Measurements from ENCODE around the gene PTGER4. TPM values are rescaled to one million over a fixed set of nuclear protein-coding genes. Genes with fewer than 3 reads are reported as not detected.

Gene PTGER4
- total and polyA plus RNA-seq, 2 of the 8 experiments (the other 6 are each of a cell fraction or from before 2014, with no cell fraction given), result 0.76 to 1.2 TPM

GRCh38 chr5:40688996-40689395, 9.3 kb downstream of the PTGER4 start:
- Histone ChIP-seq H2BK120ac (replicated peaks; ENCODE audit: low read depth, low read length) (no peak overlapping the region), H3K14ac (ENCODE audit: insufficient read length) (no peak overlapping the region), H3K4me3 (ENCODE audit: extremely low read depth in 1 of 4, insufficient read depth in 2 of 4, low read depth in 3 of 4, low read length in 4 of 4) (no peak overlapping the region), H3K4me2 (ENCODE audit: insufficient read depth in 1 of 2, low read depth in 2 of 2, low read length in 2 of 2) (no peak overlapping the region), H3K23ac (ENCODE audit: insufficient read length) (no peak overlapping the region), H2BK20ac (ENCODE audit: low read length) (no peak overlapping the region), H3K27ac (ENCODE audit: low read depth, low read length) (no peak overlapping the region), H3K23me2 (ENCODE audit: low read depth, low read length) (no peaks in the 10 kb centered on the region), H4K91ac (replicated peaks; ENCODE audit: insufficient read length, low read length) (no peak overlapping the region), H3K18ac (ENCODE audit: extremely low read depth, low read length) (no peak overlapping the region), H4K5ac (ENCODE audit: insufficient read length, low read depth, low read length) (no peak overlapping the region), H3K9me3 (ENCODE audit: insufficient read depth in 2 of 2, low read depth in 1 of 2, low read length in 1 of 2) (no peaks in the 10 kb centered on the region), H2BK15ac (ENCODE audit: low read length) (no peak overlapping the region), H3K4ac (replicated peaks; ENCODE audit: insufficient read length, low read depth, low read length) (no peak overlapping the region), H4K8ac (ENCODE audit: extremely low read depth, insufficient read depth, low read length) (no peak overlapping the region), H3K79me2 (ENCODE audit: control insufficient read depth in 1 of 2, insufficient read depth in 2 of 2, low read length in 2 of 2) (no peaks in the 10 kb centered on the region), H2AFZ (ENCODE audit: low read length) (no peak overlapping the region), H3K4me1 (replicated peaks in 1 of 4; ENCODE audit: control insufficient read depth in 3 of 4, insufficient read depth in 4 of 4, low read length in 3 of 4) (no peaks in the 10 kb centered on the region), H3K27me3 (replicated peaks in 1 of 4; ENCODE audit: control insufficient read depth in 3 of 4, extremely low read depth in 1 of 4, insufficient read depth in 3 of 4, low read length in 3 of 4) (no peaks in the 10 kb centered on the region), H4K20me1 (replicated peaks in 1 of 2; ENCODE audit: control insufficient read depth in 1 of 2, insufficient read depth in 2 of 2, low read length in 2 of 2) (no peaks in the 10 kb centered on the region), H2BK5ac (ENCODE audit: low read depth, low read length) (no peak overlapping the region), H3K9ac (replicated peaks in 1 of 4; ENCODE audit: extremely low read depth in 1 of 4, low read depth in 3 of 4, low read length in 3 of 4) (no peak overlapping the region), H2BK12ac (ENCODE audit: low read depth, low read length) (no peak overlapping the region), H3K79me1 (ENCODE audit: low read depth, low read length) (no peaks in the 10 kb centered on the region), H2AK5ac (ENCODE audit: low read depth, low read length) (no peak overlapping the region), H3K36me3 (ENCODE audit: control insufficient read depth in 2 of 4, insufficient read depth in 4 of 4, low read length in 3 of 4) (no peaks in the 10 kb centered on the region), H3K56ac (replicated peaks; ENCODE audit: insufficient read length, low read depth, low read length) (no peak overlapping the region)
- POLR2A ChIA-PET (ENCODE audit: partially characterized antibody), result no interaction called here
- DNase-seq (ENCODE audit: low read depth in 1 of 2, low spot score in 2 of 2) (no peak), FAIRE-seq (no peak)
- CTCF ChIA-PET (ENCODE audit: partially characterized antibody), result interaction anchor here (0.7 to 4.7 kb wide), 14 partner anchors 16 to 1118 kb away, joined by 3 to 15 read pairs (median 3); no protein-coding TSS in a partner anchor
- TF ChIP-seq CHD1 (IDR thresholded peaks at IDR 0.05; ENCODE audit: low read depth, low read length), result no peak
- TF ChIP-seq, protein P1, sequence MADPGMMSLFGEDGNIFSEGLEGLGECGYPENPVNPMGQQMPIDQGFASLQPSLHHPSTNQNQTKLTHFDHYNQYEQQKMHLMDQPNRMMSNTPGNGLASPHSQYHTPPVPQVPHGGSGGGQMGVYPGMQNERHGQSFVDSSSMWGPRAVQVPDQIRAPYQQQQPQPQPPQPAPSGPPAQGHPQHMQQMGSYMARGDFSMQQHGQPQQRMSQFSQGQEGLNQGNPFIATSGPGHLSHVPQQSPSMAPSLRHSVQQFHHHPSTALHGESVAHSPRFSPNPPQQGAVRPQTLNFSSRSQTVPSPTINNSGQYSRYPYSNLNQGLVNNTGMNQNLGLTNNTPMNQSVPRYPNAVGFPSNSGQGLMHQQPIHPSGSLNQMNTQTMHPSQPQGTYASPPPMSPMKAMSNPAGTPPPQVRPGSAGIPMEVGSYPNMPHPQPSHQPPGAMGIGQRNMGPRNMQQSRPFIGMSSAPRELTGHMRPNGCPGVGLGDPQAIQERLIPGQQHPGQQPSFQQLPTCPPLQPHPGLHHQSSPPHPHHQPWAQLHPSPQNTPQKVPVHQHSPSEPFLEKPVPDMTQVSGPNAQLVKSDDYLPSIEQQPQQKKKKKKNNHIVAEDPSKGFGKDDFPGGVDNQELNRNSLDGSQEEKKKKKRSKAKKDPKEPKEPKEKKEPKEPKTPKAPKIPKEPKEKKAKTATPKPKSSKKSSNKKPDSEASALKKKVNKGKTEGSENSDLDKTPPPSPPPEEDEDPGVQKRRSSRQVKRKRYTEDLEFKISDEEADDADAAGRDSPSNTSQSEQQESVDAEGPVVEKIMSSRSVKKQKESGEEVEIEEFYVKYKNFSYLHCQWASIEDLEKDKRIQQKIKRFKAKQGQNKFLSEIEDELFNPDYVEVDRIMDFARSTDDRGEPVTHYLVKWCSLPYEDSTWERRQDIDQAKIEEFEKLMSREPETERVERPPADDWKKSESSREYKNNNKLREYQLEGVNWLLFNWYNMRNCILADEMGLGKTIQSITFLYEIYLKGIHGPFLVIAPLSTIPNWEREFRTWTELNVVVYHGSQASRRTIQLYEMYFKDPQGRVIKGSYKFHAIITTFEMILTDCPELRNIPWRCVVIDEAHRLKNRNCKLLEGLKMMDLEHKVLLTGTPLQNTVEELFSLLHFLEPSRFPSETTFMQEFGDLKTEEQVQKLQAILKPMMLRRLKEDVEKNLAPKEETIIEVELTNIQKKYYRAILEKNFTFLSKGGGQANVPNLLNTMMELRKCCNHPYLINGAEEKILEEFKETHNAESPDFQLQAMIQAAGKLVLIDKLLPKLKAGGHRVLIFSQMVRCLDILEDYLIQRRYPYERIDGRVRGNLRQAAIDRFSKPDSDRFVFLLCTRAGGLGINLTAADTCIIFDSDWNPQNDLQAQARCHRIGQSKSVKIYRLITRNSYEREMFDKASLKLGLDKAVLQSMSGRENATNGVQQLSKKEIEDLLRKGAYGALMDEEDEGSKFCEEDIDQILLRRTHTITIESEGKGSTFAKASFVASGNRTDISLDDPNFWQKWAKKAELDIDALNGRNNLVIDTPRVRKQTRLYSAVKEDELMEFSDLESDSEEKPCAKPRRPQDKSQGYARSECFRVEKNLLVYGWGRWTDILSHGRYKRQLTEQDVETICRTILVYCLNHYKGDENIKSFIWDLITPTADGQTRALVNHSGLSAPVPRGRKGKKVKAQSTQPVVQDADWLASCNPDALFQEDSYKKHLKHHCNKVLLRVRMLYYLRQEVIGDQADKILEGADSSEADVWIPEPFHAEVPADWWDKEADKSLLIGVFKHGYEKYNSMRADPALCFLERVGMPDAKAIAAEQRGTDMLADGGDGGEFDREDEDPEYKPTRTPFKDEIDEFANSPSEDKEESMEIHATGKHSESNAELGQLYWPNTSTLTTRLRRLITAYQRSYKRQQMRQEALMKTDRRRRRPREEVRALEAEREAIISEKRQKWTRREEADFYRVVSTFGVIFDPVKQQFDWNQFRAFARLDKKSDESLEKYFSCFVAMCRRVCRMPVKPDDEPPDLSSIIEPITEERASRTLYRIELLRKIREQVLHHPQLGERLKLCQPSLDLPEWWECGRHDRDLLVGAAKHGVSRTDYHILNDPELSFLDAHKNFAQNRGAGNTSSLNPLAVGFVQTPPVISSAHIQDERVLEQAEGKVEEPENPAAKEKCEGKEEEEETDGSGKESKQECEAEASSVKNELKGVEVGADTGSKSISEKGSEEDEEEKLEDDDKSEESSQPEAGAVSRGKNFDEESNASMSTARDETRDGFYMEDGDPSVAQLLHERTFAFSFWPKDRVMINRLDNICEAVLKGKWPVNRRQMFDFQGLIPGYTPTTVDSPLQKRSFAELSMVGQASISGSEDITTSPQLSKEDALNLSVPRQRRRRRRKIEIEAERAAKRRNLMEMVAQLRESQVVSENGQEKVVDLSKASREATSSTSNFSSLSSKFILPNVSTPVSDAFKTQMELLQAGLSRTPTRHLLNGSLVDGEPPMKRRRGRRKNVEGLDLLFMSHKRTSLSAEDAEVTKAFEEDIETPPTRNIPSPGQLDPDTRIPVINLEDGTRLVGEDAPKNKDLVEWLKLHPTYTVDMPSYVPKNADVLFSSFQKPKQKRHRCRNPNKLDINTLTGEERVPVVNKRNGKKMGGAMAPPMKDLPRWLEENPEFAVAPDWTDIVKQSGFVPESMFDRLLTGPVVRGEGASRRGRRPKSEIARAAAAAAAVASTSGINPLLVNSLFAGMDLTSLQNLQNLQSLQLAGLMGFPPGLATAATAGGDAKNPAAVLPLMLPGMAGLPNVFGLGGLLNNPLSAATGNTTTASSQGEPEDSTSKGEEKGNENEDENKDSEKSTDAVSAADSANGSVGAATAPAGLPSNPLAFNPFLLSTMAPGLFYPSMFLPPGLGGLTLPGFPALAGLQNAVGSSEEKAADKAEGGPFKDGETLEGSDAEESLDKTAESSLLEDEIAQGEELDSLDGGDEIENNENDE (IDR thresholded peaks at IDR 0.05; ENCODE audit: insufficient replicate concordance, low read length), result no peak
